OCI-LY3 (cell line): Measurements from ENCODE around the gene PPL.

Experiments
- CTCF ChIP-seq: fragments of 200-600, 300-600 bp; sonication (generic); IDR thresholded peaks from 2 replicates; pipeline ENCODE4 v1.5.1; 2014; ENCODE audit warnings: antibody characterized with exemption, low read length, low read depth
- EZH2phosphoT487 ChIP-seq: fragments of 200-600 bp; shearing (Covaris generic); IDR thresholded peaks from 2 replicates; pipeline ENCODE4 v1.6.1; 2018; ENCODE audit warnings: antibody characterized with exemption, mixed run types, low read depth

- no peak for TF ChIP-seq CTCF
- TF ChIP-seq EZH2phosphoT487 = no peak
These were observed 66.7 kb downstream of the PPL start for GRCh38 chr16:4870138-4870671.
